Fibroblast of villous mesenchyme (primary cell): ENCODE measurements around the gene METTL21A. TPM values are rescaled to one million over a fixed set of nuclear protein-coding genes. Genes with fewer than 3 reads are reported as not detected.
"Not testable (repeated sequence)": the region's sequence is repeated elsewhere in the genome, so short reads cannot be mapped to it uniquely, and the experiment has no call there.

Source experiments
- DNase-seq: peaks from one replicate; pipeline ENCODE4 v3.0.0-alpha.2; 2010; ENCODE audit warnings: low read depth
- H3K4me3 ChIP-seq: 2 replicates; pipeline ENCODE4 v1.5.1; 2011; ENCODE audit warnings: low read depth, mild to moderate bottlenecking, low read length
- total RNA-seq: library from RNA; depleted of rRNA; stranded (reverse); fragments of >200 nt; gene quantifications from 2 replicates; pipeline ENCODE4 v1.2.3, GENCODE V29; 2012
- TF ChIP-seq, protein P1 (sequence below): IDR thresholded peaks from 2 replicates; pipeline ENCODE4 v1.5.1; 2012; ENCODE audit warnings: low read depth, mild to moderate bottlenecking, low read length; ENCODE audit not compliant: insufficient read depth

METTL21A gene
- total RNA-seq, 1 donor = 13.0 TPM

DNA sequence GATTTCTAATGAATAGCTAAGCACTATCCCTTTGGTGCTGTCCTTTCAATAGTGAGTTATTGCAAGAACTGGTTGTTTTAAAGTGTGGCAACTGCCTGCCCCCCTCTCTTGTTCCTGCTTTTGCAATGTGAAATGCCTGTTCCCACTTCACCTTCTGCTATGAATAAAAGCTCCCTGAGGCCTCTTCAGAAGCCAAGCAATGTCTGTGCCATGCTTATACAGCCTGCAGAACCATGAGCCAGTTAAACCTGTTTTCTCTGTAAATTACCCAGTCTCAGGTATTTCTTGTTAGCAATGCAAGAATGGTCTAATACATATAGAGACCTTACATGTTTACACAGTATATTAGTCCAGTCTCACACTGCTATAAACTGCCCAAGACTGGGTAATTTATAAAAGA lies 15.0 kb upstream of the METTL21A start:
- H3K4me3 ChIP-seq = no peak overlapping the region
- TF ChIP-seq, protein P1, sequence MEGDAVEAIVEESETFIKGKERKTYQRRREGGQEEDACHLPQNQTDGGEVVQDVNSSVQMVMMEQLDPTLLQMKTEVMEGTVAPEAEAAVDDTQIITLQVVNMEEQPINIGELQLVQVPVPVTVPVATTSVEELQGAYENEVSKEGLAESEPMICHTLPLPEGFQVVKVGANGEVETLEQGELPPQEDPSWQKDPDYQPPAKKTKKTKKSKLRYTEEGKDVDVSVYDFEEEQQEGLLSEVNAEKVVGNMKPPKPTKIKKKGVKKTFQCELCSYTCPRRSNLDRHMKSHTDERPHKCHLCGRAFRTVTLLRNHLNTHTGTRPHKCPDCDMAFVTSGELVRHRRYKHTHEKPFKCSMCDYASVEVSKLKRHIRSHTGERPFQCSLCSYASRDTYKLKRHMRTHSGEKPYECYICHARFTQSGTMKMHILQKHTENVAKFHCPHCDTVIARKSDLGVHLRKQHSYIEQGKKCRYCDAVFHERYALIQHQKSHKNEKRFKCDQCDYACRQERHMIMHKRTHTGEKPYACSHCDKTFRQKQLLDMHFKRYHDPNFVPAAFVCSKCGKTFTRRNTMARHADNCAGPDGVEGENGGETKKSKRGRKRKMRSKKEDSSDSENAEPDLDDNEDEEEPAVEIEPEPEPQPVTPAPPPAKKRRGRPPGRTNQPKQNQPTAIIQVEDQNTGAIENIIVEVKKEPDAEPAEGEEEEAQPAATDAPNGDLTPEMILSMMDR = no peak
- DNase-seq = no peak

DNA sequence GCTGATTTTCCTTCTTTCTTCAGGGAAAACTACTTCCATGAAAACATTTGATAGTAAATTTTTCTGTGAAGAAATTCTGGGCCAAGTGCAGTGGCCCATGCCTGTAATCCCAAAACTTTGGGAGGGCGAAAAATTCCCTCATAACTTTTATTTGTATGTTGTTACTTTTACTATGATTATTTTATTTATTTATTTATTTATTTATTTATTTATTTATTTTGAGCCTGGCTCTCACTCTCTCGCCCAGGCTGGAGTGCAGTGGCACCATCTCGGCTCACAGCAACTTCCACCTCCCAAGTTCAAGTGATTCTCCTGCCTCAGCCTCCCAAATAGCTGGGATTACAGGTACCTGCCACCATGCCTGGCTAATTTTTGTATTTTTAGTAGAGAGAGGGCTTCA lies 14.1 kb upstream of the METTL21A start:
- not testable (repeated sequence) for DNase-seq, H3K4me3 ChIP-seq

DNA sequence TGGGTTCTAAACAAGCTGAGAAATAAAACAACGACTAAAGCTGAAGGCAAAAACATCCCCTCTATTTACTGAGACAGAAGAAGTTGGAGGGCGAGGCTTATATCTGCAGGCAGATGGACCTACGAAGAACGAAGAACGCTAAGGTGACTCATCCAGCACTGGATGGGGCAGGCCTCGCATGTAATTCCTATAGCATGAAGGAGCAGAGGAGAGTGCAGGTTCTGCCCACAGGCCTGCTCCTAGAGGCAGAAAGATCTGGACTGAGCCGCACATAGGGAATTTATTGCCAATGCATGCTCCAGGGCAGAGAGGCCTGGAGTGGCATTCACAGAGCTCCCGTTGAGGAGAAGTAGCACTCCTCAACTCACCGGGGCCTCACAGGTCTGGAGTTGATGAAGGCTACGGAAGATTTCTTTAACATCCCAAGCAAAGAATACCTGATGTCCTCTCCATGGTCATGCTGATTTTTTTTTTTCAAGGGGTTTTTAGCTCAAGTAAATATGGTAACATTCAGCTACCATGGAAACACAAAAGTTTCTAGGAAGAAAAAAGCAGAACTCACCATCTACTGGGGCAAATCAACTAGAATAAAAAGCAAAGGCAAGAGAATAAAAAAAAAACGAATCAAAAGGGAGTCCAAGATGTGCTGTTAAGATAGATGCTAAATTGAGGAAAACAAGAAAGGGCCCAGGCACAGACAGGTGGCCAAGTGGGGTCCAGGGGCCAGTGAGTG lies 10.4 kb upstream of the METTL21A start:
- no peak overlapping the region for H3K4me3 ChIP-seq
- TF ChIP-seq, protein P1 = no peak
- peak; percentile 6 for DNase-seq

DNA sequence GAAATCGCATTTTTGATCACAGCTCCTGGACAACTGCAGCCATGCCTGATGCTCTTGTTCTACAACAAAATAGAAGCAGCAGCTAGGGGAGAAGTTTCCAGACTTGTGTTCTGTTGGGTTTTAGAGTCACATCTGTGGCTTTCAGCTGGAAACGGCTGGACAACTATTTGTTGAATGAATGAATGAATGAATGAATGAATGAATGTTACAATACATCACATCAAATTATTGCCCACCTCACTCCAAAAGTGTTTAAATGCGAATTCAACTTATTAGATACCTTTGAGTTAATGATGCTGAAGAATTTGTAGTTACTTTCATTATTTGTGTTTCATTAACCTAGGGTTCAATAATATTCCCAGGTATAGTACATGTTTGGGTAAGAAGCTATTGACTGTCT lies 8.5 kb upstream of the METTL21A start:
- H3K4me3 ChIP-seq = no peak overlapping the region
- no peak for DNase-seq
- TF ChIP-seq, protein P1 = no peak

DNA sequence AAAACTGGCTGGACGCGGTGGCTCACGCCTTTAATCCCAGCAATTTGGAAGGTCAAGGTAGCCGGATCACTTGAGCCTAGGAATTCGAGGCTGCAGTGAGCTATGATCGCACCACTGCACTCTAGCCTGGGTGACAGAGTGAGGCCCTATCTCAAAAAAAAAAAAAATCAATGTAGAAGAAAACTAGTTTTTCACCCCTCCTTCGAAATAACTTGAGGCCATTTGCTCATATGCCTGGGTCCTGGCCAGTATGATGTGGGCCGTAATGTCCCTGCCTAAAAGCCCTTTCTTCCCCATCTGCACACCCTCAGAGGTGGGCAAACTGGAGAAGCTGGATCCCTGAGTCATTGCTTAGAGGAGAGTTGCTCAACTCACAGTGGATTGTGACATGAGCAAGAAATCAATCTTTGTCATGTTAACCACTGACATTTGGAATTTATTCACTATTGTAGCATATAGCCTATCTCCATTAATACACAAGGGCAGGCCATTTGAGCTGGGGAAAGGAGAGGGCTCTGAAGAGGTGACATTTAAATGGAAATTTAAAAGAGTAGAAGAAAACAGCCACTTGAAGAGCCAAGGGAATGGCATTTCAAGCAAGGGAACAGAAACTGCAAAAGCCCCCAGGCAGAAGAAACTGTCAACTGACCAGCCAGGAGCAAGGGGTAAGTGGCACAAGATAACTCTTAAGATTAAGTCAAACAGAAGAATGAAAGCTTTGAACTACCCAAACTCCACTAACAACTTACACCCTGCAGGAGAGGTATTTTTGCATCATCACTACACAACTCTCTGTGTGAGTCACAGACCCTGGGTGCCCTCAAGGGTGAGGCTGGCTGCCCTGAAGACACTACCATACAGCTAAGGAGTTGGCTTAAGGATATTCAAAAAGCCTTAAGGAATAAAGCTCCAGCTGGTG lies 7.6 kb upstream of the METTL21A start:
- peak; percentile 49 for DNase-seq
- TF ChIP-seq, protein P1 = no peak
- no peak overlapping the region for H3K4me3 ChIP-seq

DNA sequence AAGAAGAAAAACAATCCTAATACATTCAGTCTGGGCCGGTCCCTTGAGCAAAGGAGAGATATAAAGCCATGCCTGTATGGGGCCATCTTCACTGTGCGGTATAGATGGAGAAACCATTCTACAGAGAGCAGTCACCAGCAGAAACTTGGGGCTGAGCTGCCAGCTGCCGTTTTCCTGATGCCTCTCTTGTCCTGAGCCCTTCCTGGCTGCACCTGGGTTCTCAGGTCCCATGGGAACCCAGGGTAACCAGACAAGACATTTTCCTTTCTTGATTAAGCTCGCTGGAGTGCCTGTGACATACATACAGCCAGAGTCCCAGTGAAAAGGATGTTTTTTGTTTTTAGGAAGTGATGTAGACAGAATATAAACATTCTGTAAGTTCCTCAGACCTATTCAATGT lies 5.3 kb upstream of the METTL21A start:
- no peak for DNase-seq
- TF ChIP-seq, protein P1 = no peak
- H3K4me3 ChIP-seq = no peak overlapping the region

DNA sequence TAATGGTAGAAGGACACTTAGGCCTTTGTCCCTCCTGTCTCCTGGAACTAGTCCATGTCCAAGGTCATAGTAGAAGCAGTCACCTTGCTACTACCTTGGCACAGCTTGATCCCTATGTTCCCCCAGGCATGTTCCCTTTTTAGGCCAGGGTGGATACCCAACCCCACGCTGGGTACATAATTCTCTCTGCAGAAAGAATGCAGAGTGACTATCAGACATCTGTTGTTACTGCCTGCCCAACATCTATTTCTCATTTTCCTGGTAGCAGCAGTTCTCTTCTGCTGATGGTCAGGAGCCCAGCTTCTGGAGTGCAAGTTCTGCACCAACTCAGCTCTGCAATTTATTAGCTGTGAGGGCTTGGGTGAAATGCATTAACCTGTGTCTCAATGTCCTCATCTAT lies 4.4 kb upstream of the METTL21A start:
- DNase-seq = no peak
- TF ChIP-seq, protein P1 = no peak
- H3K4me3 ChIP-seq = no peak overlapping the region
